Measurements from ENCODE around the gene RGS3. TPM values are rescaled to one million over a fixed set of nuclear protein-coding genes. Genes with fewer than 3 reads are reported as not detected.

Gene RGS3
- total and polyA plus RNA-seq, 10 donors: 17.5 to 122 (median 82.5) TPM

- DNase-seq: peak; percentile 49
- TF ChIP-seq POLR2AphosphoS5 (IDR thresholded peaks at IDR 0.05) (no peak), POLR2A (IDR thresholded peaks at IDR 0.05) (no peak), CTCF (IDR thresholded peaks at IDR 0.05 in 8 of 11, conservative IDR thresholded peaks at IDR 0.05 in 3 of 11) (no peak)
- no peaks in the 10 kb centered on the region for H3K9me3 ChIP-seq
- peaks cover 14 to 94% (median 56%) of the 10 kb centered on the region in 6 donors for H3K4me1 ChIP-seq
- peak overlapping the region in 1 of 8 donors; percentile 5 for H3K27ac ChIP-seq
- H3K36me3 ChIP-seq: peaks cover 0 to 78% (median 30%) of the 10 kb centered on the region in 6 donors
- no peaks in the 10 kb centered on the region for H3K27me3 ChIP-seq (replicated peaks in 1 of 7)
- H3K4me3 ChIP-seq: no peak overlapping the region
- intact Hi-C loops (cut with DNase I; ENCODE audit: low total_unique reads): no loop called here
- 91 to 96% (median 94%) methylated on average over 13 to 14 of the region's 14 CpGs for WGBS, 5 donors
Measured at GRCh38 chr9:113538701-113539430, 75.3 kb downstream of the RGS3 start.

GRCh38 chr9:113540466-113540865 lies 76.9 kb downstream of the RGS3 start:
- TF ChIP-seq CTCF (IDR thresholded peaks at IDR 0.05 in 8 of 11, conservative IDR thresholded peaks at IDR 0.05 in 3 of 11): no peak
- no peak for TF ChIP-seq POLR2AphosphoS5 (IDR thresholded peaks at IDR 0.05)
- no peak for TF ChIP-seq POLR2A (IDR thresholded peaks at IDR 0.05)
- DNase-seq: peak; percentile 54

GRCh38 chr9:113541019-113541900 lies 77.7 kb downstream of the RGS3 start:
- H3K27me3 ChIP-seq (replicated peaks in 1 of 7): no peaks in the 10 kb centered on the region
- no peak overlapping the region for H3K4me3 ChIP-seq
- peaks cover 16 to 94% (median 59%) of the 10 kb centered on the region in 6 donors for H3K4me1 ChIP-seq
- peak overlapping the region in 1 of 8 donors; percentile 4 for H3K27ac ChIP-seq
- no peaks in the 10 kb centered on the region for H3K9me3 ChIP-seq
- intact Hi-C loops (cut with DNase I; ENCODE audit: low total_unique reads): no loop called here
- WGBS, 5 donors: 81 to 92% (median 83%) methylated on average over 10 to 12 of the region's 12 CpGs
- DNase-seq: peak; percentile 64
- TF ChIP-seq POLR2AphosphoS5 (IDR thresholded peaks at IDR 0.05) (no peak), CTCF (IDR thresholded peaks at IDR 0.05 in 8 of 11, conservative IDR thresholded peaks at IDR 0.05 in 3 of 11) (no peak), POLR2A (IDR thresholded peaks at IDR 0.05) (no peak)
- peaks cover 0 to 75% (median 28%) of the 10 kb centered on the region in 6 donors for H3K36me3 ChIP-seq

More at GRCh38 chr9:113540466-113540865, 76.9 kb downstream of the RGS3 start:
- peaks cover 0 to 78% (median 30%) of the 10 kb centered on the region in 6 donors for H3K36me3 ChIP-seq
- H3K27me3 ChIP-seq (replicated peaks in 1 of 7): no peaks in the 10 kb centered on the region
- H3K4me1 ChIP-seq: peaks cover 12 to 94% (median 57%) of the 10 kb centered on the region in 6 donors
- no peaks in the 10 kb centered on the region for H3K9me3 ChIP-seq
- H3K27ac ChIP-seq: peak overlapping the region in 1 of 8 donors; percentile 4
- H3K4me3 ChIP-seq: no peak overlapping the region
- intact Hi-C loops (cut with DNase I; ENCODE audit: low total_unique reads): no loop called here
- 76 to 93% (median 87%) methylated on average over 6 of the region's 6 CpGs for WGBS, 5 donors
